HFF-Myc (cell line): ENCODE results near the gene RIMS3.
A peak's percentile ranks its signal among the peaks of the same experiment; 100 is the strongest.

Source experiments
- DNase-seq: peaks from one replicate; pipeline ENCODE4 v3.0.0-alpha.2; 2011; ENCODE audit warnings: low read depth; ENCODE audit errors: extremely low read depth
- H3K4me3 ChIP-seq: replicated peaks from 2 replicates; pipeline ENCODE4 v1.5.1; 2011; ENCODE audit warnings: low read depth, mild to moderate bottlenecking, control low read depth, low read length
- CTCF ChIP-seq: IDR thresholded peaks from 2 replicates; pipeline ENCODE4 v1.5.1; 2012; ENCODE audit warnings: mild to moderate bottlenecking, low read depth, low read length, control low read depth; ENCODE audit errors: missing control alignments

RIMS3 gene

DNA sequence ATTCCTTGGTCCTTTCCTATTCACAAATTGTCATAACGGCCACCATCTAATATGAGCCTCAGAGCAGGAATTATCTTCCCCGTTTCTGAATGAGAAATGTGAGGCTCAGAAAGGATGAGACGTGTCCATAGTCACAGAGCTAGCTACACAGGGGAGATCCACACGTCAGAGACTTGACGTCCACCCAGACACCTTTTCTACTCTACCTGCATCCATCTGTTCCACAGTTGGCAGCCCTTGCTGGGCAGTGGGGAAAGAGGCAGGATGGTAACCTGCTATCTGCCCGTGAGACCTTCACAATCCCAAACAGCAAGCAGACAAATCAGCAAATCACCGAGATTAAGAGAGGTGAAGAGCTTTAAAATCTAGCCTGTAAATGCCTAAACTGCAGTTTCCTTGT lies 8.4 kb downstream of the RIMS3 start:
- DNase-seq: no peak
- TF ChIP-seq CTCF: no peak
- no peak overlapping the region for H3K4me3 ChIP-seq

GRCh38 chr1:40653851-40654537 lies 11.5 kb downstream of the RIMS3 start:
- H3K4me3 ChIP-seq: no peak overlapping the region
- no peak for DNase-seq
- TF ChIP-seq CTCF: no peak

- H3K4me3 ChIP-seq: no peak overlapping the region
- TF ChIP-seq CTCF: no peak
- no peak for DNase-seq
These were observed 12.5 kb downstream of the RIMS3 start for GRCh38 chr1:40652979-40653378.

DNA sequence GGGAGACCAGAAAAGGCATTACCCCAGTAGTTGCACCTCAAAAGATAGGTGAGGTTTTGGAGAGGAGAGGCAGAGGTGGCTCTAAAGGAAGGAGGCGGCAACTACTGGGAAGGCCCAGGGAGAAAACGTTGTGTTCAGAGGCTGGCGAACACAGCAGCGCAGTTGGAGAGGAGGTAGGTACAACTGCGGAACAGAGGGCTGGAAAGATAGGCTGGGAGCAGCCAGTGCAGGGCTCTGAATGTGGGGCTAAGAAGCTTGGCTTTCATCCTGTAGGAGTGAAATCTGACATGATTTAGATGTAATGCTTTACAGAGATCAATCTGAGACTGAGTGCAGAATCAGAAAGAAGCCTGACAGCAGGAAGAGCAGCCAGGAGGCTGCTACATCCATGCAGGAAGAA lies 13.0 kb downstream of the RIMS3 start:
- no peak overlapping the region for H3K4me3 ChIP-seq
- no peak for DNase-seq
- TF ChIP-seq CTCF: no peak

- H3K4me3 ChIP-seq: no peak overlapping the region
- no peak for DNase-seq
- no peak for TF ChIP-seq CTCF
These were observed 14.2 kb downstream of the RIMS3 start for GRCh38 chr1:40651138-40651857.

DNA sequence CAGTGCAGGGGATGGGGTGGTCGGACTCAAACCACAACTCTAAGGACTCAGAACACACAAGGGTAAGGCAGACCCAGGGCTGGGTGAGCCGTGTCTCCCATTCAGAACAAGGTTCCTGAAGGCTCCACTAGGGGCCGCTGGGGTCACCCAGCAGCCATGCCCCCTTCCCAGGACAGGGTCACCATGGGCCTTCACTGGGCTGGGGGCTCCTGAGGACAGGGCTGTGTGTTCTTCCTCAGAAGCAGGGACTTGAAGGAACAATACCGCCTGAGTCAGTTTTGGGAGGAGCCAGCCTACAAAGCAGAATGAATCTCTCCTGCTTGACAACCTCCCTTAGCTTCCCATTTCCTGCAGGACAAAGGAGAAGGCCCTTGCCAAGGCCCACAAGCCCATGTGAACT lies 15.4 kb downstream of the RIMS3 start:
- no peak for DNase-seq

More for the DNA sequence above, 15.4 kb downstream of the RIMS3 start:
- TF ChIP-seq CTCF: peak; percentile 48
- no peak overlapping the region for H3K4me3 ChIP-seq
